Thymus (tissue), 11 donors: ENCODE data around the gene NEU4. TPM values are rescaled to one million over a fixed set of nuclear protein-coding genes. Genes with fewer than 3 reads are reported as not detected.

Experiments used
- DNase-seq, 9 donors: peaks; one replicate each; pipeline ENCODE4 v3.0.0-alpha.2; 2013; ENCODE audit warnings: low spot score in 9 of 9, low read depth in 6 of 9, missing footprints in 1 of 9
- H3K27ac ChIP-seq, 2 donors: one replicate each; pipeline ENCODE4 v1.5.1; 2013; ENCODE audit warnings: control low read depth in 1 of 2, low read depth in 1 of 2, low read length in 1 of 2, mild to moderate bottlenecking in 1 of 2, moderate library complexity in 1 of 2
- H3K27me3 ChIP-seq, 2 donors: one replicate each; pipeline ENCODE4 v1.5.1; 2013; ENCODE audit warnings: low read length in 1 of 2; ENCODE audit not compliant: control insufficient read depth in 2 of 2, insufficient read depth in 1 of 2
- H3K36me3 ChIP-seq, 2 donors: one replicate each; pipeline ENCODE4 v1.5.1; 2013; ENCODE audit warnings: low read length in 1 of 2, mild to moderate bottlenecking in 1 of 2, moderate library complexity in 1 of 2; ENCODE audit not compliant: control insufficient read depth in 2 of 2, insufficient read depth in 2 of 2
- H3K4me1 ChIP-seq, 2 donors: one replicate each; pipeline ENCODE4 v1.5.1; 2013; ENCODE audit warnings: low read length in 2 of 2; ENCODE audit not compliant: control insufficient read depth in 2 of 2, insufficient read depth in 2 of 2
- H3K4me3 ChIP-seq, 2 donors: one replicate each; pipeline ENCODE4 v1.5.1; 2013; ENCODE audit warnings: low read length in 2 of 2, control low read depth in 1 of 2, mild to moderate bottlenecking in 1 of 2
- H3K9me3 ChIP-seq, 2 donors: one replicate each; pipeline ENCODE4 v1.5.1; 2013; ENCODE audit warnings: low read length in 1 of 2, mild to moderate bottlenecking in 1 of 2; ENCODE audit not compliant: control insufficient read depth in 2 of 2, insufficient read depth in 1 of 2
- WGBS: extraction: QIAGEN DNeasy Blood & Tissue Kit; methylation state at CpG from one replicate; pipeline ENCODE4 v1.1.7; 2013; 5-methylcytosine and 5-hydroxymethylcytosine counted together
- polyA plus RNA-seq: library from polyadenylated mRNA; stranded (reverse); fragments of 200-250 nt; gene quantifications from one replicate; pipeline ENCODE4 v1.2.3, GENCODE V29; 2013
- total RNA-seq: library from RNA; stranded (reverse); fragments of 120-200 nt; gene quantifications from one replicate; pipeline ENCODE4 v1.2.4, GENCODE V29; 2013
- donor health status: healthy.

NEU4 gene
- total and polyA plus RNA-seq, 2 donors: 0.05 to 1.1 TPM

GRCh38 chr2:241848761-241849615 is 40.0 kb downstream of the NEU4 start:
- DNase-seq: no peak

GRCh38 chr2:241849616-241850543 is 40.9 kb downstream of the NEU4 start:
- Histone ChIP-seq H3K9me3 (no peaks in the 10 kb centered on the region), H3K4me3 (no peak overlapping the region), H3K27ac (no peak overlapping the region), H3K4me1 (peaks cover 6 to 10% of the 10 kb centered on the region in 2 donors), H3K27me3 (peaks cover 0 to 4% of the 10 kb centered on the region in 2 donors), H3K36me3 (peaks cover 9 to 22% of the 10 kb centered on the region in 2 donors)
- 97% methylated on average over 16 of the region's 16 CpGs for WGBS
- no peak for DNase-seq

More at GRCh38 chr2:241848761-241849615, 40.0 kb downstream of the NEU4 start:
- H3K4me1 ChIP-seq: peaks cover 10 to 13% of the 10 kb centered on the region in 2 donors
- 97% methylated on average over 39 of the region's 39 CpGs for WGBS
- H3K4me3 ChIP-seq: no peak overlapping the region
- H3K27me3 ChIP-seq: peaks cover 0 to 12% of the 10 kb centered on the region in 2 donors
- no peaks in the 10 kb centered on the region for H3K9me3 ChIP-seq
- peaks cover 8 to 22% of the 10 kb centered on the region in 2 donors for H3K36me3 ChIP-seq
- no peak overlapping the region for H3K27ac ChIP-seq

- Histone ChIP-seq H3K36me3 (peaks cover 13 to 22% of the 10 kb centered on the region in 2 donors), H3K4me1 (peaks cover 0 to 8% of the 10 kb centered on the region in 2 donors), H3K27ac (no peak overlapping the region), H3K4me3 (no peak overlapping the region), H3K9me3 (no peaks in the 10 kb centered on the region), H3K27me3 (no peaks in the 10 kb centered on the region)
- DNase-seq: no peak
- 97% methylated on average over 27 of the region's 27 CpGs for WGBS
These were observed 41.7 kb downstream of the NEU4 start for GRCh38 chr2:241850544-241851324.

GRCh38 chr2:241851325-241852115 is 42.5 kb downstream of the NEU4 start:
- Histone ChIP-seq H3K36me3 (peaks cover 13 to 22% of the 10 kb centered on the region in 2 donors), H3K27ac (no peak overlapping the region), H3K4me1 (peaks cover 0 to 6% of the 10 kb centered on the region in 2 donors), H3K4me3 (no peak overlapping the region), H3K27me3 (no peaks in the 10 kb centered on the region), H3K9me3 (no peaks in the 10 kb centered on the region)
- WGBS: 96% methylated on average over 26 of the region's 26 CpGs
- DNase-seq: no peak

GRCh38 chr2:241852116-241852980 is 43.4 kb downstream of the NEU4 start:
- Histone ChIP-seq H3K4me3 (no peak overlapping the region), H3K27ac (no peak overlapping the region), H3K4me1 (peaks cover 0 to 6% of the 10 kb centered on the region in 2 donors), H3K27me3 (no peaks in the 10 kb centered on the region), H3K9me3 (no peaks in the 10 kb centered on the region), H3K36me3 (peaks cover 13 to 22% of the 10 kb centered on the region in 2 donors)
- no peak for DNase-seq
- WGBS: 96% methylated on average over 39 of the region's 39 CpGs

GRCh38 chr2:241852981-241853631 is 44.1 kb downstream of the NEU4 start:
- H3K27me3 ChIP-seq: no peaks in the 10 kb centered on the region
- H3K4me1 ChIP-seq: peaks cover 5 to 12% of the 10 kb centered on the region in 2 donors
- 97% methylated on average over 10 of the region's 10 CpGs for WGBS
- H3K4me3 ChIP-seq: no peak overlapping the region
- no peak for DNase-seq
- H3K36me3 ChIP-seq: peaks cover 13 to 22% of the 10 kb centered on the region in 2 donors
- H3K27ac ChIP-seq: no peak overlapping the region
- H3K9me3 ChIP-seq: no peaks in the 10 kb centered on the region

GRCh38 chr2:241853651-241854341 is 44.8 kb downstream of the NEU4 start:
- WGBS: 93% methylated on average over 27 of the region's 27 CpGs
- H3K4me3 ChIP-seq: no peak overlapping the region
- H3K27me3 ChIP-seq: no peaks in the 10 kb centered on the region
- H3K36me3 ChIP-seq: peaks cover 13 to 22% of the 10 kb centered on the region in 2 donors
- no peaks in the 10 kb centered on the region for H3K9me3 ChIP-seq
- peaks cover 5 to 18% of the 10 kb centered on the region in 2 donors for H3K4me1 ChIP-seq
- no peak overlapping the region for H3K27ac ChIP-seq
- no peak for DNase-seq
